Measurements from ENCODE around the gene HNRNPA3. TPM values are rescaled to one million over a fixed set of nuclear protein-coding genes. Genes with fewer than 3 reads are reported as not detected.
A peak's percentile ranks its signal among the peaks of the same experiment; 100 is the strongest.

HNRNPA3 gene
- total RNA-seq, 1 experiment from 2014 or later: 332 TPM

DNA sequence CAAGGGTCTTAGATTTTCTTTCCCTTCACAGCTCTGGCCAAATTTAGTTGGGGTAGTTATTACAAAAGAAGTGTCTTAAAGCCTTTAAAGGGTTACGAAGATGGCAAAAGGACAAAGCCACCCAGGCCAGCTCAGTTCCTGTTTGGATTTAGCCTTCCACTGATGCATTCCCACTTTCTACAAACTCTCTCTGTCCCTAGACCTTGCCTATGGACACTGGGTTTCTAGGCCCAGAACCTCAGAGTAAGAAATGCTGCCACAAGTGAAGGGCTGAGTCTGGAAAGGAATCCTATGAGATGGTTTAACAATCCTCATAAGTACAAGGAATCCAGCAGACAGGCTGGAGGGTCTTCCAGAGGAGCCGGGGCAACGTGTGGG, 38.6 kb downstream of the HNRNPA3 start:
- Mint-ChIP-seq H3K27me3 (ENCODE audit: insufficient read depth, unreplicated experiment) (no peaks in the 10 kb centered on the region), H3K27ac (ENCODE audit: unreplicated experiment) (peak overlapping the region; percentile 53), H3K4me3 (ENCODE audit: unreplicated experiment) (peak overlapping the region; percentile 59), H3K36me3 (ENCODE audit: insufficient read depth, unreplicated experiment) (peaks cover 67% of the 10 kb centered on the region), H3K9me3 (ENCODE audit: unreplicated experiment) (no peaks in the 10 kb centered on the region), H3K4me1 (ENCODE audit: low read depth, unreplicated experiment) (peaks cover 46% of the 10 kb centered on the region)
- ChIA-PET POLR2A (no interaction called here), CTCF (no interaction called here)
- Histone ChIP-seq H3K27me3 (replicated peaks; ENCODE audit: control insufficient read depth, insufficient read depth, low read length) (no peaks in the 10 kb centered on the region), H3K36me3 (ENCODE audit: control insufficient read depth, insufficient read depth, low read length) (no peaks in the 10 kb centered on the region), H3K4me3 (ENCODE audit: low read depth, low read length) (no peak overlapping the region), H3K4me1 (peaks cover 42% of the 10 kb centered on the region), H3K9me3 (no peaks in the 10 kb centered on the region)
- TF ChIP-seq, protein P1, sequence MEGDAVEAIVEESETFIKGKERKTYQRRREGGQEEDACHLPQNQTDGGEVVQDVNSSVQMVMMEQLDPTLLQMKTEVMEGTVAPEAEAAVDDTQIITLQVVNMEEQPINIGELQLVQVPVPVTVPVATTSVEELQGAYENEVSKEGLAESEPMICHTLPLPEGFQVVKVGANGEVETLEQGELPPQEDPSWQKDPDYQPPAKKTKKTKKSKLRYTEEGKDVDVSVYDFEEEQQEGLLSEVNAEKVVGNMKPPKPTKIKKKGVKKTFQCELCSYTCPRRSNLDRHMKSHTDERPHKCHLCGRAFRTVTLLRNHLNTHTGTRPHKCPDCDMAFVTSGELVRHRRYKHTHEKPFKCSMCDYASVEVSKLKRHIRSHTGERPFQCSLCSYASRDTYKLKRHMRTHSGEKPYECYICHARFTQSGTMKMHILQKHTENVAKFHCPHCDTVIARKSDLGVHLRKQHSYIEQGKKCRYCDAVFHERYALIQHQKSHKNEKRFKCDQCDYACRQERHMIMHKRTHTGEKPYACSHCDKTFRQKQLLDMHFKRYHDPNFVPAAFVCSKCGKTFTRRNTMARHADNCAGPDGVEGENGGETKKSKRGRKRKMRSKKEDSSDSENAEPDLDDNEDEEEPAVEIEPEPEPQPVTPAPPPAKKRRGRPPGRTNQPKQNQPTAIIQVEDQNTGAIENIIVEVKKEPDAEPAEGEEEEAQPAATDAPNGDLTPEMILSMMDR (IDR thresholded peaks at IDR 0.05; ENCODE audit: insufficient read depth in 1 of 2, low read depth in 1 of 2, low read length in 1 of 2, severe bottlenecking in 1 of 2, unreplicated experiment in 1 of 2): no peak
- intact Hi-C loops (cut with micrococcal nuclease; ENCODE audit: unreplicated experiment): no loop called here
- DNase-seq: no peak
- no TSS peak for BruUV-seq (replicated peaks)

DNA sequence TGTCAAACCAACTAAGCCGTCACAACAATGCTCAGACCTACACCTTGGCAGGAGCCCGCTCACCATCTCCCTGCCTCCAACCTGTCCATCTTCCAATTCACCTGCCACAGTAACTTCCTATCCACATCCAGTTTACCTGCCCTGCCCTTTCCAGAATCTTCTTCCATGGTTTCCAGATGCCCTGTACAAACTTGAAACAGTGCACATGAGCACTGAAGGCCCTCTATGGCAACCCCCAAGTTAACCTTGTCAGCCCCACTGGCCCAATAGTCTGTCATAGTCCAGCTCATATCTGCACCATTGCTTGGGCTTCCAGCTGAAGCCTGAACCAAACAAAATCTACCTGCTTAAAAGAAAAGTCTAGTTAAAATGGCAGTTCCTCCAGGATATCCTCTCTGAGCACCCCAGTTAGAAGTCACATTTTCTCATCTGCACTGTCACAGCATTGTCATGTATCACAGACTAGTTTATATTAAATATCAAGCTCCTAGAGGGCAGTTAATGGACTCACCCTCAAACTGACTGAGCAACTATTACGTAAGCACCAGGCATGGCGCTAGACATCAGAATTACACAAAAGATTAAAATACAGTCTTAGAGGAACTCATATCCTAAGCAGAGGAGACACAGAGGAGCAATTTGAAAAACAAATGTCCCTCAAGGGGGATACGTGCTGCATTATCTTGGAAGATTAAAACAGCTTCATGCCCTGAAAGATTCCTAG, 40.4 kb downstream of the HNRNPA3 start:
- no peaks in the 10 kb centered on the region for H3K27me3 ChIP-seq (replicated peaks; ENCODE audit: control insufficient read depth, insufficient read depth, low read length)
- CTCF ChIA-PET: interaction anchor here (1.5 kb wide), 1 partner anchor 88 kb away, joined by 3 read pairs; no protein-coding TSS in a partner anchor
- no peak overlapping the region for H3K4me3 Mint-ChIP-seq (ENCODE audit: unreplicated experiment)
- no peaks in the 10 kb centered on the region; the same call in 1 of the 2 replicates for H3K36me3 ChIP-seq (ENCODE audit: control insufficient read depth, insufficient read depth, low read length)
- no peak overlapping the region for H3K4me3 ChIP-seq (ENCODE audit: low read depth, low read length)
- H3K9me3 ChIP-seq: no peaks in the 10 kb centered on the region
- H3K4me1 Mint-ChIP-seq (ENCODE audit: low read depth, unreplicated experiment): peaks cover 53% of the 10 kb centered on the region
- peaks cover 75% of the 10 kb centered on the region for H3K36me3 Mint-ChIP-seq (ENCODE audit: insufficient read depth, unreplicated experiment)
- intact Hi-C loops (cut with micrococcal nuclease; ENCODE audit: unreplicated experiment): no loop called here
- H3K27me3 Mint-ChIP-seq (ENCODE audit: insufficient read depth, unreplicated experiment): no peaks in the 10 kb centered on the region
- peak overlapping the region; percentile 79 for H3K27ac Mint-ChIP-seq (ENCODE audit: unreplicated experiment)
- peaks cover 59% of the 10 kb centered on the region for H3K4me1 ChIP-seq
- DNase-seq: no peak
- BruUV-seq (replicated peaks): no TSS peak
- TF ChIP-seq, protein P1 (IDR thresholded peaks at IDR 0.05; ENCODE audit: insufficient read depth in 1 of 2, low read depth in 1 of 2, low read length in 1 of 2, severe bottlenecking in 1 of 2, unreplicated experiment in 1 of 2): no peak
- POLR2A ChIA-PET: interaction anchor here (0.9 kb wide), 1 partner anchor 12 kb away, joined by 3 read pairs; the partner anchor contains the start of gene NFE2L2
- no peaks in the 10 kb centered on the region for H3K9me3 Mint-ChIP-seq (ENCODE audit: unreplicated experiment)

DNA sequence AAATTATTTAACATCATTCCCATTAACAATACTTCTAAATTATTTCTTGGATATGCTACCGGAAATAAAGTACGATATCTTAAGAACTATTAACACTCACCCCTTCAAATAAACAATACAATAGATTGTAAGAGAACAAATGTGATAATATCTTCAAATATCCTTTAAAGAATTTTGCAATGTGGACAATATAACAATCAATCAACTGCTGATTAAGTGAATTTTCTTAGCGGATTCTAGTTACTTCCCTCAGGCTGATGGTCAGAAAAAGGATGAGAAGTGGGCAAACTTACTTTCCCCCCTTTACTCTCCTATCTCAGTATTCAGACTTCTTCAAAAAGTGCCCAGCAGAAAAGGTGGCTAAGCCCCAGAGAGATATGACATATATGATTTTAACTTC, 41.1 kb downstream of the HNRNPA3 start:
- Histone ChIP-seq H3K9me3 (no peaks in the 10 kb centered on the region), H3K36me3 (ENCODE audit: control insufficient read depth, insufficient read depth, low read length) (no peaks in the 10 kb centered on the region; the same call in none of the 2 replicates), H3K27me3 (replicated peaks; ENCODE audit: control insufficient read depth, insufficient read depth, low read length) (no peaks in the 10 kb centered on the region), H3K4me1 (peaks cover 61% of the 10 kb centered on the region), H3K4me3 (ENCODE audit: low read depth, low read length) (no peak overlapping the region)
- H3K27me3 Mint-ChIP-seq (ENCODE audit: insufficient read depth, unreplicated experiment): no peaks in the 10 kb centered on the region
- H3K4me1 Mint-ChIP-seq (ENCODE audit: low read depth, unreplicated experiment): peaks cover 53% of the 10 kb centered on the region
- BruUV-seq (replicated peaks): no TSS peak
- H3K4me3 Mint-ChIP-seq (ENCODE audit: unreplicated experiment): no peak overlapping the region
- no peak overlapping the region for H3K27ac Mint-ChIP-seq (ENCODE audit: unreplicated experiment)
- no peak for DNase-seq
- H3K36me3 Mint-ChIP-seq (ENCODE audit: insufficient read depth, unreplicated experiment): peaks cover 78% of the 10 kb centered on the region
- ChIA-PET POLR2A (no interaction called here), CTCF (no interaction called here)
- intact Hi-C loops (cut with micrococcal nuclease; ENCODE audit: unreplicated experiment): loop anchor here (1.0 kb wide), 1 partner anchor 10 kb away; no protein-coding TSS in a partner anchor
- no peaks in the 10 kb centered on the region for H3K9me3 Mint-ChIP-seq (ENCODE audit: unreplicated experiment)
- TF ChIP-seq, protein P1 (IDR thresholded peaks at IDR 0.05; ENCODE audit: insufficient read depth in 1 of 2, low read depth in 1 of 2, low read length in 1 of 2, severe bottlenecking in 1 of 2, unreplicated experiment in 1 of 2): no peak
